ENCODE measurements around the gene CDR2.

GRCh38 chr16:22375117-22375962 is 921 bp upstream of the CDR2 start:
- TF ChIP-seq CTCF (IDR thresholded peaks at IDR 0.05) (no peak), POLR2A (IDR thresholded peaks at IDR 0.05) (no peak)

Measured in adrenal gland (tissue), 5 donors.